Loucy (cell line): ENCODE results near the gene MAP4K1.

ENCODE experiments used
- CTCF ChIP-seq: fragments of 200-600 bp; sonication (generic); conservative IDR thresholded peaks from 2 replicates; pipeline ENCODE4 v1.5.1; 2014; ENCODE audit warnings: mild to moderate bottlenecking, antibody characterized with exemption, low read length
- EZH2phosphoT487 ChIP-seq: fragments of 200-600 bp; IDR thresholded peaks from 2 replicates; pipeline ENCODE4 v1.6.1; 2018; ENCODE audit warnings: antibody characterized with exemption, mild to moderate bottlenecking, moderate library complexity, borderline replicate concordance

GRCh38 chr19:38569368-38569983 lies 48.3 kb downstream of the MAP4K1 start:
- TF ChIP-seq CTCF (no peak), EZH2phosphoT487 (no peak)
